H1 (cell line): ENCODE measurements around the gene TNC. TPM values are rescaled to one million over a fixed set of nuclear protein-coding genes. Genes with fewer than 3 reads are reported as not detected.

Experiments
- CTCF ChIA-PET: fragments of 300-600 bp; sonication (Branson Sonifier 250); formaldehyde crosslinking; loops from one replicate; lab custom pipeline; 2021; ENCODE audit not compliant: partially characterized antibody; lab: Charles Lee
- POLR2A ChIA-PET: fragments of 300-600 bp; sonication (Branson Sonifier 250); formaldehyde crosslinking; loops from one replicate; lab custom pipeline; 2021; ENCODE audit warnings: inconsistent platforms; ENCODE audit not compliant: partially characterized antibody; lab: Charles Lee
- DNase-seq, 2 experiments: peaks; one replicate each; pipeline versions ENCODE4 v3.0.0 to v3.0.0-alpha.2; 2010 to 2022; ENCODE audit warnings: low spot score in 2 of 2, low read depth in 1 of 2, mixed read lengths in 1 of 2
- FAIRE-seq: peaks from 2 replicates; lab custom pipeline; 2011; peaks lifted over from hg19 to GRCh38; lab: Jason Lieb, UNC
- H2AFZ ChIP-seq: 2 replicates; pipeline ENCODE4 v1.8.1; 2012; ENCODE audit warnings: low read length, inconsistent platforms
- H2AK5ac ChIP-seq: 2 replicates; pipeline ENCODE4 v1.6.1; 2013; ENCODE audit warnings: low read depth, low read length
- H2BK120ac ChIP-seq: replicated peaks from 2 replicates; pipeline ENCODE3; 2013; ENCODE audit warnings: low read depth, low read length, inconsistent platforms
- H2BK12ac ChIP-seq: 2 replicates; pipeline ENCODE4 v1.6.1; 2013; ENCODE audit warnings: low read depth, low read length
- H2BK15ac ChIP-seq: 2 replicates; pipeline ENCODE4 v1.6.1; 2013; ENCODE audit warnings: low read length
- H2BK20ac ChIP-seq: 2 replicates; pipeline ENCODE4 v1.6.1; 2013; ENCODE audit warnings: low read length
- H2BK5ac ChIP-seq: 2 replicates; pipeline ENCODE4 v1.6.1; 2013; ENCODE audit warnings: low read depth, low read length
- H3K14ac ChIP-seq: 2 replicates; pipeline ENCODE4 v1.6.1; 2013; ENCODE audit warnings: inconsistent platforms; ENCODE audit not compliant: insufficient read length
- H3K18ac ChIP-seq: 2 replicates; pipeline ENCODE4 v1.6.1; 2013; ENCODE audit warnings: low read length; ENCODE audit errors: extremely low read depth
- H3K23ac ChIP-seq: 2 replicates; pipeline ENCODE4 v1.6.1; 2013; ENCODE audit warnings: inconsistent platforms; ENCODE audit not compliant: insufficient read length
- H3K23me2 ChIP-seq: 2 replicates; pipeline ENCODE4 v1.6.1; 2013; ENCODE audit warnings: low read depth, low read length
- H3K27ac ChIP-seq: 2 replicates; pipeline ENCODE4 v1.6.1; 2011; ENCODE audit warnings: low read depth, low read length, inconsistent platforms
- H3K27me3 ChIP-seq, 4 experiments: replicated peaks in 1 of 4; 1 replicate in 1 of 4; 2 replicates in 3 of 4; pipeline versions ENCODE4 v1.6.1 to v1.8.1; 2011 to 2013; ENCODE audit warnings: low read length in 3 of 4, mild to moderate bottlenecking in 3 of 4, inconsistent platforms in 2 of 4, mixed read lengths in 2 of 4, moderate library complexity in 1 of 4; ENCODE audit not compliant: control insufficient read depth in 3 of 4, insufficient read depth in 3 of 4; ENCODE audit errors: extremely low read depth in 1 of 4
- H3K36me3 ChIP-seq, 4 experiments: 2 replicates each; pipeline versions ENCODE4 v1.6.1 to v1.8.1; 2011 to 2013; ENCODE audit warnings: mild to moderate bottlenecking in 4 of 4, low read length in 3 of 4, moderate library complexity in 2 of 4, control low read depth in 1 of 4, inconsistent platforms in 1 of 4; ENCODE audit not compliant: insufficient read depth in 4 of 4, control insufficient read depth in 2 of 4
- H3K4ac ChIP-seq: replicated peaks from 2 replicates; pipeline ENCODE3; 2013; ENCODE audit warnings: low read length, low read depth, mixed read lengths, inconsistent platforms; ENCODE audit not compliant: insufficient read length
- H3K4me1 ChIP-seq, 4 experiments: replicated peaks in 1 of 4; 1 replicate in 1 of 4; 2 replicates in 3 of 4; pipeline versions ENCODE4 v1.6.1 to v1.8.1; 2011 to 2013; ENCODE audit warnings: low read length in 3 of 4, inconsistent platforms in 2 of 4, mixed read lengths in 1 of 4; ENCODE audit not compliant: insufficient read depth in 4 of 4, control insufficient read depth in 3 of 4
- H3K4me2 ChIP-seq, 2 experiments: 2 replicates each; pipeline versions ENCODE4 v1.6.1 to v1.8.1; 2011 to 2013; ENCODE audit warnings: low read depth in 2 of 2, low read length in 2 of 2, control low read depth in 1 of 2, inconsistent platforms in 1 of 2, mild to moderate bottlenecking in 1 of 2; ENCODE audit not compliant: insufficient read depth in 1 of 2
- H3K4me3 ChIP-seq, 4 experiments: fragments of 200-600, 300-600 bp in 1 of 4; sonication (generic), shearing (Covaris generic), sonication (Bioruptor Twin) in 1 of 4; 2 replicates each; pipeline versions ENCODE4 v1.5.1 to v1.8.1; 2011 to 2016; ENCODE audit warnings: low read length in 4 of 4, low read depth in 3 of 4, control low read depth in 2 of 4, inconsistent platforms in 2 of 4, mild to moderate bottlenecking in 2 of 4, mixed read lengths in 1 of 4, moderate library complexity in 1 of 4; ENCODE audit not compliant: insufficient read depth in 2 of 4; ENCODE audit errors: extremely low read depth in 1 of 4
- H3K56ac ChIP-seq: replicated peaks from 2 replicates; pipeline ENCODE3; 2013; ENCODE audit warnings: low read depth, mild to moderate bottlenecking, mixed read lengths, low read length, inconsistent platforms; ENCODE audit not compliant: insufficient read length
- H3K79me1 ChIP-seq: 2 replicates; pipeline ENCODE4 v1.6.1; 2013; ENCODE audit warnings: low read depth, low read length, control low read depth
- H3K79me2 ChIP-seq, 2 experiments: 2 replicates each; pipeline versions ENCODE4 v1.6.1 to v1.8.1; 2012 to 2013; ENCODE audit warnings: low read length in 2 of 2, mild to moderate bottlenecking in 2 of 2, inconsistent platforms in 1 of 2; ENCODE audit not compliant: insufficient read depth in 2 of 2, control insufficient read depth in 1 of 2
- H3K9ac ChIP-seq, 4 experiments: replicated peaks in 1 of 4; 1 replicate in 1 of 4; 2 replicates in 3 of 4; pipeline versions ENCODE4 v1.6.1 to v1.8.1; 2011 to 2013; ENCODE audit warnings: low read depth in 3 of 4, low read length in 3 of 4, control low read depth in 2 of 4, mild to moderate bottlenecking in 2 of 4, moderate library complexity in 2 of 4, inconsistent platforms in 1 of 4; ENCODE audit errors: extremely low read depth in 1 of 4
- H3K9me3 ChIP-seq, 2 experiments: 2 replicates each; pipeline versions ENCODE4 v1.6.1 to v1.8.1; 2012 to 2013; ENCODE audit warnings: mild to moderate bottlenecking in 2 of 2, moderate library complexity in 2 of 2, control low read depth in 1 of 2, inconsistent platforms in 1 of 2, low read depth in 1 of 2, low read length in 1 of 2, mixed read lengths in 1 of 2; ENCODE audit not compliant: insufficient read depth in 2 of 2
- H4K20me1 ChIP-seq, 2 experiments: replicated peaks in 1 of 2; 2 replicates each; pipeline versions ENCODE3 to v1.8.1; 2011 to 2013; ENCODE audit warnings: inconsistent platforms in 2 of 2, low read length in 2 of 2, mild to moderate bottlenecking in 1 of 2; ENCODE audit not compliant: insufficient read depth in 2 of 2, control insufficient read depth in 1 of 2
- H4K5ac ChIP-seq: 2 replicates; pipeline ENCODE4 v1.6.1; 2013; ENCODE audit warnings: low read length, low read depth, mixed read lengths, inconsistent platforms; ENCODE audit not compliant: insufficient read length
- H4K8ac ChIP-seq: 2 replicates; pipeline ENCODE4 v1.8.0; 2013; ENCODE audit warnings: mild to moderate bottlenecking, moderate library complexity, low read length, inconsistent platforms; ENCODE audit not compliant: insufficient read depth; ENCODE audit errors: extremely low read depth
- H4K91ac ChIP-seq: replicated peaks from 2 replicates; pipeline ENCODE3; 2013; ENCODE audit warnings: low read length, mixed read lengths, inconsistent platforms; ENCODE audit not compliant: insufficient read length
- CBX5 ChIP-seq: fragments of 300-800, 300-1000 bp; sonication (generic); IDR thresholded peaks from 2 replicates; pipeline ENCODE4 v1.7.1; 2016; ENCODE audit warnings: antibody characterized with exemption, low read length, low read depth
- E2F6 ChIP-seq: IDR thresholded peaks from 2 replicates; pipeline ENCODE4 v1.6.1; 2012; ENCODE audit warnings: inconsistent platforms
- EGR1 ChIP-seq: IDR thresholded peaks from 2 replicates; pipeline ENCODE4 v1.6.1; 2011; ENCODE audit warnings: low read depth, low read length, borderline replicate concordance
- HDAC6 ChIP-seq: IDR thresholded peaks from one replicate; pipeline ENCODE4 v1.7.1; 2012; ENCODE audit warnings: low read depth, mild to moderate bottlenecking, inconsistent platforms, low read length, moderate library complexity
- JUN ChIP-seq: IDR thresholded peaks from 2 replicates; pipeline ENCODE4 v1.6.1; 2011; ENCODE audit warnings: low read depth, mild to moderate bottlenecking, improper control_type of control experiment, low read length
- JUND ChIP-seq: IDR thresholded peaks from 2 replicates; pipeline ENCODE4 v1.6.1; 2011; ENCODE audit warnings: mild to moderate bottlenecking, improper control_type of control experiment, low read length
- KDM4A ChIP-seq: IDR thresholded peaks from one replicate; pipeline ENCODE4 v1.7.1; 2012; ENCODE audit warnings: low read depth, mild to moderate bottlenecking, moderate library complexity, low read length, inconsistent platforms; ENCODE audit not compliant: severe bottlenecking
- RAD21 ChIP-seq, 2 experiments: IDR thresholded peaks in 1 of 2; conservative IDR thresholded peaks in 1 of 2; 2 replicates each; pipeline ENCODE4 v1.6.1; 2011; ENCODE audit warnings: low read depth in 2 of 2, low read length in 2 of 2, improper control_type of control experiment in 1 of 2, inconsistent platforms in 1 of 2, mild to moderate bottlenecking in 1 of 2, moderate library complexity in 1 of 2
- TCF12 ChIP-seq: IDR thresholded peaks from 2 replicates; pipeline ENCODE4 v1.6.1; 2011; ENCODE audit warnings: low read depth, mild to moderate bottlenecking, low read length
- TEAD4 ChIP-seq: IDR thresholded peaks from 2 replicates; pipeline ENCODE4 v1.6.1; 2012; ENCODE audit warnings: low read depth, low read length, inconsistent platforms, mixed read lengths
- WGBS, 2 experiments: shearing (Covaris generic) in 1 of 2; methylation state at CpG; one replicate each; pipeline versions ENCODE4 v1.1.6 to v1.1.7; 2013 to 2015; ENCODE audit warnings: low lambda C conversion rate in 2 of 2, mixed read lengths in 2 of 2, inconsistent platforms in 1 of 2, low coverage in 1 of 2, missing lambda C conversion rate in 1 of 2; ENCODE audit not compliant: insufficient replicate concordance in 2 of 2, insufficient coverage in 1 of 2, insufficient read length in 1 of 2; ENCODE audit errors: extremely low coverage in 1 of 2, missing lambda C conversion rate in 1 of 2; 5-methylcytosine and 5-hydroxymethylcytosine counted together
- polyA plus RNA-seq, 7 experiments: library from polyadenylated mRNA; depleted of rRNA in 3 of 7; stranded (reverse) in 5 of 7; unstranded in 2 of 7; fragments of >200 nt in 5 of 7; fragments of 200-250 nt in 2 of 7; gene quantifications; 1 replicate in 5 of 7; 2 replicates in 1 of 7; 4 replicates in 1 of 7; pipeline versions ENCODE4 v1.2.1 to v1.2.3, GENCODE V29; 2011 to 2013; ENCODE audit warnings: missing spikeins in 2 of 7, mixed read lengths in 2 of 7
- total RNA-seq: library from RNA; stranded (reverse); fragmentation: NEBNext Ultra II Directional; extraction: Animal tissue kit (Norgen Biotek cat#: 25700); gene quantifications from 2 replicates; pipeline ENCODE4 v1.2.1, GENCODE V29; 2021
- TF ChIP-seq, protein P1 (sequence below): IDR thresholded peaks from 2 replicates; pipeline ENCODE4 v1.6.1; 2011; ENCODE audit warnings: low read depth, mild to moderate bottlenecking, low read length; ENCODE audit not compliant: insufficient read depth

TNC gene
- total and polyA plus RNA-seq, 2 of the 8 experiments (the other 6 are each of a cell fraction or from before 2014, with no cell fraction given) = 6.2 to 11.4 TPM

- no peak overlapping the region for H2AK5ac ChIP-seq
- no peaks in the 10 kb centered on the region for H3K79me2 ChIP-seq
- no peak for DNase-seq
- no peak overlapping the region for H3K56ac ChIP-seq
- no peaks in the 10 kb centered on the region for H3K27me3 ChIP-seq
- H4K91ac ChIP-seq = no peak overlapping the region
- no peak overlapping the region for H2BK5ac ChIP-seq
- H3K18ac ChIP-seq = no peak overlapping the region
- H3K4ac ChIP-seq = no peak overlapping the region
- no peaks in the 10 kb centered on the region for H4K20me1 ChIP-seq
- H2AFZ ChIP-seq = no peak overlapping the region
- H3K36me3 ChIP-seq = no peaks in the 10 kb centered on the region
- no peaks in the 10 kb centered on the region for H3K79me1 ChIP-seq
- no peak overlapping the region for H4K8ac ChIP-seq
- no peak overlapping the region for H3K9ac ChIP-seq
- no peak overlapping the region for H3K4me3 ChIP-seq
- no peak overlapping the region for H2BK120ac ChIP-seq
- H3K14ac ChIP-seq = no peak overlapping the region
- H4K5ac ChIP-seq = no peak overlapping the region
- FAIRE-seq = no peak
- no peak overlapping the region for H2BK20ac ChIP-seq
- CTCF ChIA-PET = interaction anchor here (0.9 kb wide), 2 partner anchors 25 to 379 kb away, joined by 3 read pairs; no protein-coding TSS in a partner anchor
- TF ChIP-seq, protein P1, sequence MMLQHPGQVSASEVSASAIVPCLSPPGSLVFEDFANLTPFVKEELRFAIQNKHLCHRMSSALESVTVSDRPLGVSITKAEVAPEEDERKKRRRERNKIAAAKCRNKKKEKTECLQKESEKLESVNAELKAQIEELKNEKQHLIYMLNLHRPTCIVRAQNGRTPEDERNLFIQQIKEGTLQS = no peak
- TF ChIP-seq RAD21 (IDR thresholded peaks at IDR 0.05 in 1 of 2, conservative IDR thresholded peaks at IDR 0.05 in 1 of 2; ENCODE audit: low read depth in 2 of 2, low read length in 2 of 2) (no peak), JUND (no peak), TCF12 (no peak), KDM4A (no peak), TEAD4 (no peak), CBX5 (no peak), HDAC6 (no peak), JUN (no peak), EGR1 (no peak), E2F6 (no peak)
- TF ChIP-seq, all 59 proteins: peak for 0
- Histone ChIP-seq H3K23me2 (no peaks in the 10 kb centered on the region), H3K9me3 (no peaks in the 10 kb centered on the region), H3K4me1 (no peaks in the 10 kb centered on the region), H2BK15ac (no peak overlapping the region), H3K4me2 (no peak overlapping the region), H3K23ac (no peak overlapping the region), H3K27ac (no peak overlapping the region), H2BK12ac (no peak overlapping the region)
- WGBS, 2 experiments = 86% methylated on average over 4 of the region's 4 CpGs; no CpG with 5 or more reads in 1 of the 2 experiments
- POLR2A ChIA-PET = no interaction called here
These were observed 78.3 kb downstream of the TNC start for GRCh38 chr9:115039516-115040120.
